SH-SY5Y (cell line): ENCODE measurements around the gene ZNF687.

Experiments used
- GATA2 ChIP-seq: IDR thresholded peaks from 2 replicates; pipeline ENCODE4 v1.6.1; 2011; ENCODE audit warnings: mild to moderate bottlenecking, low read depth, low read length
- GATA3 ChIP-seq: IDR thresholded peaks from 2 replicates; pipeline ENCODE4 v1.6.1; 2011; ENCODE audit warnings: low read depth, mild to moderate bottlenecking, low read length, moderate library complexity

ZNF687 gene

GRCh38 chr1:151315565-151316235, 33.6 kb downstream of the ZNF687 start:
- TF ChIP-seq GATA2 (no peak), GATA3 (no peak)

GRCh38 chr1:151318975-151319374, 36.9 kb downstream of the ZNF687 start:
- TF ChIP-seq GATA3 (no peak), GATA2 (no peak)

GRCh38 chr1:151324390-151324930, 42.4 kb downstream of the ZNF687 start:
- TF ChIP-seq GATA2 (no peak), GATA3 (no peak)

- no peak for TF ChIP-seq GATA3
- TF ChIP-seq GATA2 = no peak
Observed at GRCh38 chr1:151325231-151325630, 43.1 kb downstream of the ZNF687 start.

GRCh38 chr1:151325646-151326429, 43.7 kb downstream of the ZNF687 start:
- TF ChIP-seq GATA3 (no peak), GATA2 (no peak)

- TF ChIP-seq GATA2 = no peak
- TF ChIP-seq GATA3 = no peak
Observed at GRCh38 chr1:151326619-151327222, 44.6 kb downstream of the ZNF687 start.

- TF ChIP-seq GATA2 = no peak
- TF ChIP-seq GATA3 = no peak
Observed at GRCh38 chr1:151327223-151327902, 45.3 kb downstream of the ZNF687 start, which contains the start of gene PI4KB. Gene PI4KB (minus strand): TSS chr1:151327416. CDS start chr1:151316481, 10,935 bp downstream.

- TF ChIP-seq GATA3 (no peak), GATA2 (no peak)
Observed at GRCh38 chr1:151327903-151328674, 46.0 kb downstream of the ZNF687 start.

GRCh38 chr1:151334822-151335221, 52.7 kb downstream of the ZNF687 start:
- TF ChIP-seq GATA2 = no peak
- no peak for TF ChIP-seq GATA3

GRCh38 chr1:151336556-151336955, 54.5 kb downstream of the ZNF687 start:
- TF ChIP-seq GATA2 = no peak
- TF ChIP-seq GATA3 = no peak

GRCh38 chr1:151340870-151341754, 59.0 kb downstream of the ZNF687 start:
- no peak for TF ChIP-seq GATA3
- no peak for TF ChIP-seq GATA2
